Activated CD4-positive, alpha-beta T cell treated with anti-CD3 and anti-CD28 coated beads for 48 hours (primary cell): ENCODE measurements around the gene AFP.

ENCODE experiments used
- DNase-seq: peaks from one replicate; pipeline ENCODE4 v3.0.0-alpha.2; 2020

AFP gene

DNA sequence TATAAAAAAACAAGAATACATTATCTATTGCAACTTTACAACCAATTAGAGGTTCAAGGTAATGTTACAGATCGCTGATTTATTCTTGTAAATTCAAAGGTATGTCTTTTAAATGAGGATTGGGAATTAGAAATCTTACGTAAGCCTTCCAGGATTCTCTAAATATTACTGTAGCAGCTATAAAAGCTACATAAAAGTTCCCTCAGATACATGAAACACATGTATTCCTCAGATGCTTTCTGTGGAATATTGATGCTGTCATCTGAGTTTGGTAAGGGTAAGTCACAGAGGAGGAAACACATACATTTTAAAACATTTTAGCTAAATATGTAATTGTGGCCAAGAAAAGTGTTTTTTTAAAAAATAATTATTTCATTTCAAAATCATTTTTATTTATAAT is 3.4 kb downstream of the AFP start:
- no peak for DNase-seq

DNA sequence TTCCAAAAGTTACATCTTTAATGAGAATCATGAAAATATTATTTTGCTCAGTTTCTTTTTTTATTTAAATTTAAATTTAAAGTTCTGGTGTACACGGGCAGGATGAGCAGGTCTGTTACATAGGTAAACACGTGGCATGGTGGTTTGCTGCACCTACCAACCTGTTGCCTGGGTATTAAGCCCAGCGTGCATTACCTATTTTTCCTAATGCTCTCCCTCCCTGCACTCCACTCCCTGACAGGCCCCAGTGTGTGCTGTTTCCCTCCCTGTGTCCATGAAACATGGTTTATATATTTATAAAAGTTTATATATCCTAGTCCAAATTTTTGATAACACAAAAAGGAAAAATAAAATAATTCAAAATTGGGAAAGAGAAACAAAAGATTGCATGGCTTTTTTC is 4.0 kb downstream of the AFP start:
- DNase-seq: no peak

DNA sequence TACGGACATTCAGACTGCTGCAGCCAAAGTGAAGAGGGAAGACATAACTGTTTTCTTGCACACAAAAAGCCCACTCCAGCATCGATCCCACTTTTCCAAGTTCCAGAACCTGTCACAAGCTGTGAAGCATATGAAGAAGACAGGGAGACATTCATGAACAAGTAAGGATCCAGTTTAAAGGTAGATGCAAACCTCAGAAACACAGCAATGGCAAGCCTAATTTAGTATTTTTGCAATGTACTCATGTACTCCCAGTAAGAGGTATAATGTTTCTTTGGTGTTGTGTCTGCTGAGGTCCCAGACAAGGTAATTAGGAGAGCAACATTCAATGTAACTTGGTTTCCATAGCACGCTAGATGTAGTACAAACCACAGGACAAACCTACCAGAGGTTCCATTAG is 4.6 kb downstream of the AFP start:
- DNase-seq: no peak

DNA sequence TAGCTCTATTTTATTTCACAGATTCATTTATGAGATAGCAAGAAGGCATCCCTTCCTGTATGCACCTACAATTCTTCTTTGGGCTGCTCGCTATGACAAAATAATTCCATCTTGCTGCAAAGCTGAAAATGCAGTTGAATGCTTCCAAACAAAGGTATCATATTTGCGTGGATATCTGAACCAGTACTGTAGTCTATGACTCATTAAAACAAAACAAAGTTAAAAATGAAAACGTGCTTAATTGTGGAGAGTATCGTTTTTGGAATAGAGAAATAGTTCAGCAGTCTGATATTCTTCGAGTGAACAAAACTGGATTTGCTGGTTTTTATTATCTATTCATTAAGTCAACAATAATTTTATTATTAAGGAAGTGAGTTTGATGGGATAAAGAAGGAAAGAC is 6.3 kb downstream of the AFP start:
- DNase-seq: no peak

DNA sequence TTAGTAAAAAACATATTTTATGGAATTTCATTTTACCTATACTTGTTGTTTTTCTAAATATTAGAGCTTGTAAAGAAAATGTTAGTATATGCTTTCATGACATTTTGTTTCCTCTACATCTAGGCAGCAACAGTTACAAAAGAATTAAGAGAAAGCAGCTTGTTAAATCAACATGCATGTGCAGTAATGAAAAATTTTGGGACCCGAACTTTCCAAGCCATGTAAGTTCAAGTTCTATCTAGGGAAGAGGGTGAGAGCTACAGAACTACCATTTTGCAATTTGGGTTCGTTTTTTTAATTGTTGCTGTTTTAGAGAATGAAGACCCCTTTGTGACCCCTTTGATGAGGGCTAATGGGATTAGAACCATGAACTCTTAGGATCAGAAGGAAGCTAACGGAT is 7.2 kb downstream of the AFP start:
- no peak for DNase-seq

DNA sequence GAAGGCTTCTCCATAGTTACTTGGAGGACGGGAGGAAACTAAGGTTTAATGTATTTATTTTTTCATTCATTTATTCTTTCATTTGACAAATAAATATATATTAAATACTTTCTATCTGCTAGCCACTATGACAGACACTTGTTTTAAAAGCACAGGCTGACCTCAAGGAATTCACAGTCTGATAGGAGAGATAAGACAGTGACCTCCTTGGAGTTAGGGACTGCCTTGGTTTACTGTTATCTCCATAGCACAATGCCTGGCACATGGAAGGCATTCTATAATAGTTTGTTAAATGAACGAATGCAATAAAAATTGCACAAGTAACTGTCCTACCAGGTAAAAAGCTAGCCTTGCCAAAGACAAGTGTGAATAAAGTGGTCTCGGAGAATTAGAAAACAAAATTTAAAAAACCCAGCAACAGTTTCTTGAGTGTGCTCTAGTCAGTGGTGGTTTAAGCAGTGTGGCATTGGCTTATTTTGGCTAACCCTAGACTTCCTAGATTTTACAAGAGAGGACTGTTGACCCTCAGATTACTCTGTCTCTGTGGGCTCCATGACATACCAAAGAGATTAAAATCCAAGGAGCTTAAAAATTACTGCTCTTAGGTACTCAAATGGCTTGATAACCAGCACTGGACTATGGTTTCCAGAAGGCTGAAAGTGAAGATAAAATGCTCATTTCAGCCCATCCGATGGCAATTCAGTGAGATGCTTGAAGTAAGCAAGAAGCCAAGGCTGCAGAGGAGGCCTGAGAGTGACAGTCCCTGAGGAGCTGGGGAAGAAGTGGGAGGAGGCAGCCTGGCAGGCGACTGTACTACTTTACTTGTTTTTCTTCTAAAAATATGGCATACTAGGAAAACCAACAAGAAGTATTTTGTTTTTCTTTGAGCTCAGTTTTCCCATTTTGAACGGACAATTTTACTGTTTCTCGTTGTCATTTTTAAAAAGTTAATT is 9.6 kb downstream of the AFP start:
- DNase-seq: no peak

DNA sequence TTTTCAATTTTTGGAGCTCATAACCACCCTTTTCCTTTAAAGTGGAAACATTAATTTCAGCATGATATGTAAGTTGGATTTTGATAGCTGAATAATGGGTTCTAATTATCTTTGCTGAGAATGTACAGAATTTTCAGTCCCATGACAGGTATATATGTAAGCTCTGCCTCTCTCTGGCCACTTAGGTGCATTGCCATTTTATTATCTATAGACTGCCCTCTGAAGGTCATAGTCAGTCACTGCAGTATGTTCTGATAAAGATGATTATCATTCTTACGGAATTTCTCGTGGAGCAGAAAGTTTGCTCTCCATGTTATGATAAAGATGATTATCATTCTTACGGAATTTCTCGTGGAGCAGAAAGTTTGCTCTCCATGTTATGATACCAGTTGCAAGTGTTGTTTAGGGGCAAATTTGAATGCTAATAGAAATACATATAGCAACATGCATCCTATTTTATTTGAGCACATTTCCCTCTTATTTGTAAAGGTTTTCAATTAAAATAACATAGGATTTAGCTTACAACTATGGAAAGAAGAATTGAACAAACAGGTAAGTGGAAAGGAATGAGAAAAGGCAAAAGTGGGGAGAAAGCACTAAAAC is 10.4 kb downstream of the AFP start:
- DNase-seq: no peak

DNA sequence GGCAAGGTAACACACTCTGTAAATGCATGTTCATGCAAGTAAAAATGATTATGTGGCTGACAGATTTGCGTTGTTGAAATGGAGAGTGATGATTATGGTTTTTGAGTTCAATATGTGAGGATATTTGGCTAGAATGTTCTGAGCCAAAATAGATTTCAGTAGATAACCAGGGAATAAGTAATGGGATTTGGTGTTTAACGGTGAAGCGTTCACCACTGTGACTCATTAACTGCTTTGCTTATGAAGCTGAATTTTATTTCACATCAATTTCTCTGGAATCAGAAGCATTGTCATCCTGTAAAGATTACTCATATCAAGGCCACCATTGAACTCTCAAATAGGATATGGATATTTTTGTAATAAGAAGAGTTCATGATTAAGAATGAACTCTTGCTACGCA is 11.7 kb downstream of the AFP start:
- no peak for DNase-seq

DNA sequence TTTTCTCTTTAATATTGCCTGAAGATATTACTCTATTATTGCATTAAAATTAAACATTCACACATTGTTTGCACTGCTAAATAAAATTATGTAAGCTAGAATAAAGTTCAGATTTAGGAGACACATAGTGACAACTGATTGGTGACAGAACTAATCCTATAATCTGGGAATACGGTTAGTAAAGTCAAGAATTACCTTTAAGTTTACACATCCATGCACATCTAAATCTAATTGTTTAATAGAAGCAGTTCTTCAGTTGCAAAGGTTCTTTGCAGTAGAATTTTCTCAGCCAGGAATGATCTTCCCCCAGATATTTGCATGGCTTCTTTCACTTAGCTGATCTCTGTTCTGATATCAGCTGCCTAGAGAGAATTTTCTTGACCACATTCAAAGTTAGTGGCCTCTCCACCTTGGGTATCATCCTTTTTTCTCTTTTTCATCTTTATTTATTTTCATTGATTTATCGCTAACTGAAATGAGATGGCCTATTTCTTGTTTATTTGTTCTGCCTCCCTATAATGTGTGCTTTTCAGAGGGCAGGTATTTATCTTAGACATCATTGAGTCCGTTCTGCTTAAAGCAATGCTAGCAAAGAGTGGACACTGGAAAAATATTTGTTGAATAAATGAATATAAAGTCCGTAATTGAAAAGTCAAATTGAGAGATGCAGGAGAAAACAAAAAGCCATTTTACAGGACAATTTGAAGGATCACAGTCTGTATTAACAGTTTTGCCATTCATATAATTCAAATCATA is 12.6 kb downstream of the AFP start:
- DNase-seq: no peak

DNA sequence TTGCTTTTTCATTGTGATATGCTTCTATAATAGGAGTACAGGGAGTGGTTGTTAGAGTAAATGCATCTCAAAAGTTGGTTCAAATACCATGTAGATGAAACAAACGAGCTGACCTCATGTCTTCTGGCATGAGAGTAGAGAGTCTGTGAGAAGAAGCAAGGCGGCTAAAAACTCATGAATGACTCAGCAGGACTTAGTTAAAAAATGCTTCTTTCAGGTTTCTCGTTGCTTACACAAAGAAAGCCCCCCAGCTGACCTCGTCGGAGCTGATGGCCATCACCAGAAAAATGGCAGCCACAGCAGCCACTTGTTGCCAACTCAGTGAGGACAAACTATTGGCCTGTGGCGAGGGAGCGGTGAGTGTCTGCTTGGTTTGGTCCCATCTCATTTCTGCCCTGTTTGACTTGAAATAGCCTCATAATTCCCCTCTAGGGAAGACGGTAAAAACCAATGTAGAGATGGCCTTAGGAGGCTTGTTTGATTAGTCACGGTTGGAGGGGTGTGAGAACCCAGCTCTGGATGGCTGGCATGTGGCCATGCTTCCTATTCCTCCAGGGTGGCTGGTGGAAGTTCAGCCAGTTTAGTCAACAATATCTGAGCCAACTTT is 14.5 kb downstream of the AFP start:
- DNase-seq: no peak

DNA sequence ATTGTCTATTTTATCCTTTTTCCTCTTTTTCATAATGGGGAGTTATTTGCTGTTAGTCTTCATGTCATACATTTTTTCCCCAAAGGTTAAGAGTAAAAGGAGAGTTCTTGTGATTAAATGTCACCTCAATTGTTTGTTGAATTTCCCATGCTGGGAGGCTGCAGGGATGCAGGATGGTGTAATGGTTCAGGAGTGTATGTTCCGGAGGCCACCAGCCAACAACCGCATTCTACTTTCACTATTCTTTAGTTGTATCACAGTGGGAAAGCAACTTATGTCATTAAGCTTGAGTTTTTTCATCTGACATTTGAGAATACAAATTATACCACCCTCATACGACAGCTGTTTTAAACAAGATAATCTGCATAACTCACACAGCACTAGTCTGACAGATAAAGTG is 15.4 kb downstream of the AFP start:
- DNase-seq: no peak

DNA sequence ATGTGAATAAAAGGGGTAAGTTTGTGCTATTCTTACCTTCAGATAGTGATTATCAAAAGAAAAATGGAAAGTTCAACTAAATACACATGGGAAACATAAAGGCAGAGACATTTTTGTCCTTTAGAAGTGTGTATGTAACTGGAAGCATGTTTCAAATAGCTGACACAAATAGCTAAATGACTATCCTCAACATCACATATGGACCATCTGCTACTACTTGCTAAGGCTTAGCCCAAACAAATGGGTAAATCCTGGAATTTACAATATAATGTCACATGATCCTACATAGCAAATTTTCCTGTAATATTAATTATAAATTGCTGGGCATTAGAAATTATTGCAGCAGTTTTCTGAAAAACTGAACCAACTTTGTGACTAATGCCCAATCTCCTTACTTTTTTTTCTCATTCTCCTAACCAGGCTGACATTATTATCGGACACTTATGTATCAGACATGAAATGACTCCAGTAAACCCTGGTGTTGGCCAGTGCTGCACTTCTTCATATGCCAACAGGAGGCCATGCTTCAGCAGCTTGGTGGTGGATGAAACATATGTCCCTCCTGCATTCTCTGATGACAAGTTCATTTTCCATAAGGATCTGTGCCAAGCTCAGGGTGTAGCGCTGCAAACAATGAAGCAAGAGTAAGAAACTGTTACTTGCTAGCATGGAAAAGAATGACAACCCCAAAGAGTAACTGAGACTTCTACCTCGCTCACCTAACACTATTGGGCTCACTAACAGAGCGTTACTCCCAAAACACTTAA is 16.1 kb downstream of the AFP start:
- no peak for DNase-seq

DNA sequence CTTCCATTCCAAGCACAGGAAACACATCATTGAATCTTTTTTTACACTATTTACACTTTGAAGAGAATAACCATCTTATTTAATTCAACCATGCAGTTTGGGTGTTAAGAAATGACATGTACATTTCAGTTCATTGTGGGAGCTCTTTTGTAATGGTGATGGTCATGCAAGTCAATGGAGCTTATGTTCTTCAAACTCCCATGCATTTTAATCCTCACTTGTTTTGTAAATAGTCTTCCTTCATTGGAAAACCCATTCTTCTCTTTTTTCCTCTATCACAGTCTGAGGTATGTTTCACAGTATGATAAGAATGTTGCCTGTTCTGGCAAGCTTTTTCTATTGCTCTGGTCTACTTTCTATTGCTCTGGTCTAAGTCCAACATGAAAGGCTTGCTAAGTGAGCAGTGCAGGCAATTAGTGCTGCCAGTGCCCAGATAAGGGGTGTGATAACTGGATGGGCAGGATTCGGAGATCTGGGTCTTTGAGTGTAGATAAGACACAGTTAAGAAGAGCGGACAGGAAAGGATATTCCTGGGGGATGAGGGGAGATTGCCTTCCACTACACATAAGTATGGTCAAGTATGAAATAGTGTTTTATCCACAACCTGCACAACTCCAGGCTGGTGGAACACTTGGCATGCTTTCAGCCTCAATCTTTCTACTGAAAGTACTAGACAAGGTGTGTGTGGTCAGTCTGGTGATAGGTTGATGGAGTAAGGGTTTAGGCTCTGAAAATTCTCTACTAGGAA is 17.1 kb downstream of the AFP start:
- no peak for DNase-seq

DNA sequence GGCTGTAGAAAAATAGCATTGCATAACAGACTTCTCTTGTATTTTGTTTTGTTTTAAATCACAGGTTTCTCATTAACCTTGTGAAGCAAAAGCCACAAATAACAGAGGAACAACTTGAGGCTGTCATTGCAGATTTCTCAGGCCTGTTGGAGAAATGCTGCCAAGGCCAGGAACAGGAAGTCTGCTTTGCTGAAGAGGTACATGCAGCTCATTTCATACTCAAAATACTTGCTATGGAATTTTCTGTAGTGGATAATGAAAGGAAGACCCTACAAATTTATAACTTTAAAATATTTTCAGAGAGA is 17.6 kb downstream of the AFP start:
- DNase-seq: no peak

DNA sequence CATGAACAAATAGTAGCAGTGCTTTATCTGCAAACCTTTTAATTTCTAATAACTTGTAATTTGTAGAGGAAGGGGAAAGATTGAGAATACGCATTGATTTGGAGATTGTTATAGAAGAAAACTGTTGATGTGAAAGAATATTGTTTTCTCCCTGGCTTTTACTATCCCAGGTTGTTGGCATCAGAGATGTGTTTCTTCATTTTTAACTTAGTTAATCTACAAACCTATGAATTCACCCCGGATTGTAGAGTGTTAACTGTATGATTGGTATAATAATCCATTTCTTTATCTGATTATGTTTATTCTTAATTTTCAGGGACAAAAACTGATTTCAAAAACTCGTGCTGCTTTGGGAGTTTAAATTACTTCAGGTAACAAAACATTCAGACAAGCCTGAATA is 18.9 kb downstream of the AFP start:
- no peak for DNase-seq

DNA sequence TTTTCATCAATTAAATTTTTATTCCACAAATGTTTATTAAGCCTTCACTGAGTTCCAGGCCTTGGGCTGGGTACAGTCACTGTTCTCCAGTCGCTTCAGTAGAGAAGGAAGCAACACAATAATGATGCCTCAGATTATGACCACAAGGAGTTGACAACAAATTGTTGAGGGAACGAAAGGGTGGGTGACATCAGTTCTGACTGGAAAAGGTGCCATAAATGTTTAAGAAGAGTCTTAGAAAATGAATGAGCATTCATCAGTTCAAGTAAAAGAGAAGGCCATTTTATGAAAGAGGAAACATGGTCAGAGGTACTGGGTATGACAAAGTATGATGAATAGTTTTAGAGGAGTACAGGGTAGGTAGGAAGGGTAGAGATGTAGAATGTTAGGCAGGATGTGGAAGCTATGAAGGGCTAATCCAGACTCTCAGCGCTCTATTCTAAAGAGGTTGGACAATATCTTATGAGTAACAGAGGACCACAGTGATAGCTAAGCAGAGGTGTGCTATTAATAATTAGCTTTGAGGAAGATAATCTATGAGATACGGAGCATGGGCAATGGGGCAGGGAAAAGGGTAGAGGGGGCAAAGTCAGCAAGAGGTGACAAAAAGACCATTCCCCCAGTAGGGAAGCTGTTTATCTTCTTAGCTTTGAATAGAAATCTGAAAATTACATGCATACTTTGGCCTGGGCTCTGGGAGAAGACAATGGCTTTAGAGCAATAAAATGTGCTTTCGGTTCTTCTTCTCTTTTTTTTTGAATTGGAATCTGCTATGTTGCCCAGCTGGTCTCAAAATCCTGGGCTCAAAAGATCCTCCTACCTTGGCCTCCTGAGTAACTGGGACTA is 20.4 kb downstream of the AFP start:
- DNase-seq: no peak

DNA sequence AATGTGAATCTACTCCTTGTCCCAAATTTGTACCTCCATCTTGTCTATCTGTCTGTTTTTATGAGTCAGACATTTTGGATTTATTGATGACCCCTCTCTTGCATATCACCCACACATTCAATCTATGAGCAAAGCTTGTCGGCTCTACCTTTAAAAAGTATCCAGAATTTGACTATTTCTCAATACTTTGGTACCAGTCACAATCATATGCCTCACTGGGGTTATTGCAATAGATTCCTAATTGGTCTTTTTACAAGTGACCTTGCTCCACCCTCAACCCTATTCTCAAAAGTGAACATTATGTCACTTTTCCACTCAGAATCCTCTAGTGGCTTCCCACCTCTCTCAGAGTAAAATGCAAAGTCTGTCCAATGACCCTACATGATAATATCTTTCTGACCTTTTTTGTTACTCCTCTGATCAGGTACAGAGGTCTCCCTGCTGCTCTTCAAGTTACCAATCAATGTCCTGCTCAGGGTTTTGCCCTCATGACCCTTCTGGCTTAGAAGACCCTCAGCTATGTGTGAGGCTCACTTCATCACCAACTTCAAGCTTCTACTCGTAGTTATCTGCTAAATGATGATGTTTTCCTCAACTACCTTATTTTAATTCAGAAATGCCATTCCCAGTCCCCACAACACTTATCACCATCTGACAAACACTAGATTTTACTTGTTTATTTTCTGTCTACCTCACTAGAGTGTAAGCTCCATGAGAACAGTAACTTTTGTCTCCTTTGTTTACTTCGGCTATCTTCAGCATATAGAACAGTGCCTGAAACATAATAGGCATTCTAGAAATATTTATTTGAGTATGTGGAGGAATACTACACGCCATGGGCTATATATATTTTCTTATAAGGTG is 22.4 kb downstream of the AFP start:
- DNase-seq: no peak

DNA sequence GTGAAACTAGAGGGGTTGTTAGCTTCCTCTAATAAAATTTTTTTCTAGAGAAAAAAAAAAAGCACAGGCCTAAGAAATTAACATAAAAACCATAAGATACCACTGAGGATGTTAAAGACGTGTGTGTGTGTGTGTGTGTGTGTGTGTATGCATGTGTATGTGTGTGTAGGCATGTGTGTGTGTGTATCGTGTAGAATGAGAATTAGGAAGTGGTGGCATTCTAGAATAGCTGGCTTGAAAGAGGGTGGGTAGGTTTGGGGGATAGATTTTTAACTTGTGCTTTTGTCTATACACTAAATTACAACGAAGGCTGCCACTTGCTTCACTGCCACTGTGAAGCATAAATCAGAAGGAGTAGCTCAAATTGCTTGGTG is 23.0 kb downstream of the AFP start:
- no peak for DNase-seq

DNA sequence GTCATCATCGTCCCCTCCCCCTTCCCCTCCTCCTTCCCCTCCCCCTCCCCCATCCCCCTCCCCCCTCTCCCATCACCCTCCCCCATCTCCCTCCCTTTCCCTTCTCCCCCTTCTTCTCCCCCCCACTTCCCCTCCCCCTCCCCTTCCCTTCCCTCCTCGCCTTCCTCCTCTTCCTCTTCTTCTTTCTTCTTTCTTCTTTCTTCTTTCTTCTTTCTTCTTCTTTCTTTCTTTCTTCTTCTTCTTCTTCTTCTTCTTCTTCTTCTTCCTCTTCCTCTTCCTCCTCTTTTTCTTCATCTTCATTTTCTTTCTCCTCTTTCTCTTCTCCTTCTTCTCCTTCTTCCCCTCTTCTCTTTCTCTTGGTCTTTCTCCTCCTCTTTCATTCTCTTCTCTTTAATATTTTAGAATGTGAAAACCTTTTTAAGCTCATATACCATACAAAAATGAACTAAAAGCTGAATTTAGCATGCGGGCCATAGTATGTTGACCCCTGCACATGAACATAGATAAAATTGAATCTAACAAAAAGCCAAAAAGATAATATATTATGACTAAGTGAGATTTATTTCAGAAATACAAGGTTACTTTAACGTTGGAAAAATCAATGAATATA is 25.0 kb downstream of the AFP start:
- no peak for DNase-seq

DNA sequence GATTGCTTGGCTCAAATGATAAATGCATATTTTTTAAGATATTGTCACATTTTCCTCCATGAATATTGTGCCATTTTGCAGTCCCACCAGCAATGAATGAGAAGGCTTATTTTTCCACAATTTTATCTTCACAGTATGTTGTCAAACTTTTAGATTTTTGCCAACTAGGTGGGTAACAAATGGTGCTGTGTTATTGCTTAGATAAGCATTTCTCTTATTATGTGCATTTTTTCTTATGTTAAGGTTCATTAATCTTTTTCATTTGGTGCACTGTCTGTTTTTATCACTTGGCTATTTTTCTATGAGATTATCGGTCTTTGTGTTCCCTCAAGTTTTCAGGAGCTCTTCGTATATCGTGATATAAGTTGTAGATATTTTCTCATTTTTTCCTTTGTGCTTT is 32.1 kb downstream of the AFP start:
- no peak for DNase-seq
